Stomach (tissue), 4 donors: ENCODE results near the gene VSTM4.

Source experiments
- CTCF ChIP-seq, 7 experiments: fragments of 450-650 bp in 4 of 7; fragments of 200-600 bp in 3 of 7; sonication (generic) in 3 of 7; IDR thresholded peaks; one replicate each; pipeline ENCODE4 v1.5.1; 2016 to 2019; ENCODE audit warnings: antibody characterized with exemption in 7 of 7, control low read depth in 2 of 7, mild to moderate bottlenecking in 1 of 7
- EP300 ChIP-seq: sonication (generic); formaldehyde crosslinking; IDR thresholded peaks from one replicate; pipeline ENCODE4 v1.6.1; 2017; ENCODE audit warnings: antibody characterized with exemption
- POLR2A ChIP-seq, 4 donors: fragments of 450-650 bp; IDR thresholded peaks; one replicate each; pipeline ENCODE4 v1.6.1; 2016; ENCODE audit warnings: antibody characterized with exemption in 4 of 4, control low read depth in 2 of 4, mild to moderate bottlenecking in 1 of 4, moderate library complexity in 1 of 4
- POLR2AphosphoS5 ChIP-seq, 3 donors: sonication (generic); formaldehyde crosslinking; IDR thresholded peaks; one replicate each; pipeline ENCODE4 v1.6.1; 2016; ENCODE audit warnings: antibody characterized with exemption in 3 of 3

GRCh38 chr10:49091450-49092210 is 23.7 kb downstream of the VSTM4 start:
- no peak for TF ChIP-seq CTCF (IDR thresholded peaks at IDR 0.05)
- TF ChIP-seq EP300: no peak
- TF ChIP-seq POLR2AphosphoS5 (IDR thresholded peaks at IDR 0.05): no peak
- no peak for TF ChIP-seq POLR2A (IDR thresholded peaks at IDR 0.05)
